Fibroblast of lung (primary cell): ENCODE data around the gene COL25A1.

ENCODE experiments used
- EZH2 ChIP-seq: IDR thresholded peaks from 2 replicates; pipeline ENCODE4 v1.5.1; 2012; ENCODE audit warnings: low read length, control low read depth, mild to moderate bottlenecking; ENCODE audit errors: missing control alignments
- TF ChIP-seq, protein P1 (sequence below), 2 donors: IDR thresholded peaks in 1 of 2; conservative IDR thresholded peaks in 1 of 2; 1 replicate in 1 of 2; 2 replicates in 1 of 2; pipeline ENCODE4 v1.5.1; 2011 to 2012; ENCODE audit warnings: low read length in 2 of 2, control low read depth in 1 of 2, inconsistent platforms in 1 of 2, low read depth in 1 of 2, mild to moderate bottlenecking in 1 of 2

DNA sequence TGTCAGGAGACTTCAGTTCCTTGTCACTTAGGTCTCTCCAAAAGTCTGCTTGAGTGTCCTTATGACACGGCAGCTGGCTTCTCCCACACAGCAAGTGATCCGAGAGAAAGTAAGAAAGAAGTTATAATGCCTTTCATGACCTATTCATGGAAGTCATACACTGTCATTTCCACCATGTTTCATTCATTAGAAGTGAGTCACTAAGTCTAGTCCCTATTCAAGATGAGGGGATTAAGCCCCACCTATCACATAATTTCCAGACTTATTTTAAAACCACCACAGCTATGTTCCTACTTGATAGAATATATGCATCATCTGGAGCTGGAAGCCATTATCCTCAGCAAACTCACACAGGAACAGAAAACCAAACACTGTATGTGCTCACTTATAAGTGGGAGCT is 25.2 kb upstream of the COL25A1 start:
- TF ChIP-seq, protein P1, sequence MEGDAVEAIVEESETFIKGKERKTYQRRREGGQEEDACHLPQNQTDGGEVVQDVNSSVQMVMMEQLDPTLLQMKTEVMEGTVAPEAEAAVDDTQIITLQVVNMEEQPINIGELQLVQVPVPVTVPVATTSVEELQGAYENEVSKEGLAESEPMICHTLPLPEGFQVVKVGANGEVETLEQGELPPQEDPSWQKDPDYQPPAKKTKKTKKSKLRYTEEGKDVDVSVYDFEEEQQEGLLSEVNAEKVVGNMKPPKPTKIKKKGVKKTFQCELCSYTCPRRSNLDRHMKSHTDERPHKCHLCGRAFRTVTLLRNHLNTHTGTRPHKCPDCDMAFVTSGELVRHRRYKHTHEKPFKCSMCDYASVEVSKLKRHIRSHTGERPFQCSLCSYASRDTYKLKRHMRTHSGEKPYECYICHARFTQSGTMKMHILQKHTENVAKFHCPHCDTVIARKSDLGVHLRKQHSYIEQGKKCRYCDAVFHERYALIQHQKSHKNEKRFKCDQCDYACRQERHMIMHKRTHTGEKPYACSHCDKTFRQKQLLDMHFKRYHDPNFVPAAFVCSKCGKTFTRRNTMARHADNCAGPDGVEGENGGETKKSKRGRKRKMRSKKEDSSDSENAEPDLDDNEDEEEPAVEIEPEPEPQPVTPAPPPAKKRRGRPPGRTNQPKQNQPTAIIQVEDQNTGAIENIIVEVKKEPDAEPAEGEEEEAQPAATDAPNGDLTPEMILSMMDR (conservative IDR thresholded peaks at IDR 0.05 in 1 of 2, IDR thresholded peaks at IDR 0.05 in 1 of 2; ENCODE audit: low read depth in 1 of 2, low read length in 2 of 2): no peak
- no peak for TF ChIP-seq EZH2
